22Rv1 (cell line): ENCODE measurements around the gene CNPY3.
"Not testable (repeated sequence)": the region's sequence is repeated elsewhere in the genome, so short reads cannot be mapped to it uniquely, and the experiment has no call there.

ENCODE experiments used
- H3K27ac ChIP-seq: fragments of 450-650 bp; 2 replicates; pipeline ENCODE4 v1.5.1; 2017
- CTCF ChIP-seq: fragments of 450-650 bp; IDR thresholded peaks from 2 replicates; pipeline ENCODE4 v1.5.1; 2017; ENCODE audit warnings: mild to moderate bottlenecking
- ZFX ChIP-seq: fragments of 450-650 bp; IDR thresholded peaks from 2 replicates; pipeline ENCODE4 v1.6.1; 2017; ENCODE audit warnings: antibody characterized with exemption, borderline replicate concordance

Gene CNPY3

GRCh38 chr6:42938428-42938796, 9.1 kb downstream of the CNPY3 start:
- H3K27ac ChIP-seq: no peak overlapping the region
- TF ChIP-seq CTCF (no peak), ZFX (no peak)

GRCh38 chr6:42938987-42939809, 9.9 kb downstream of the CNPY3 start:
- TF ChIP-seq CTCF: no peak
- TF ChIP-seq ZFX: no peak
- 0 out of 2 replicates have a peak overlapping the region, but pooled peaks have one; percentile 10 for H3K27ac ChIP-seq

GRCh38 chr6:42939810-42940167, 10.5 kb downstream of the CNPY3 start:
- peak overlapping the region; percentile 10; the same call in 1 of the 2 replicates for H3K27ac ChIP-seq
- TF ChIP-seq CTCF: no peak
- TF ChIP-seq ZFX: no peak

- TF ChIP-seq ZFX (no peak), CTCF (no peak)
- H3K27ac ChIP-seq: no peak overlapping the region; the same call in 1 of the 2 replicates
These were observed 11.3 kb downstream of the CNPY3 start for GRCh38 chr6:42940493-42941045.

GRCh38 chr6:42941356-42941755, 12.1 kb downstream of the CNPY3 start:
- H3K27ac ChIP-seq: not testable (repeated sequence)

GRCh38 chr6:42942444-42942843, 13.2 kb downstream of the CNPY3 start:
- H3K27ac ChIP-seq: no peak overlapping the region
- TF ChIP-seq CTCF (no peak), ZFX (no peak)

- TF ChIP-seq CTCF (no peak), ZFX (no peak)
- H3K27ac ChIP-seq: no peak overlapping the region
These were observed 18.7 kb downstream of the CNPY3 start for GRCh38 chr6:42947950-42948349.
